ENCODE data around the gene FRAS1.

DNA sequence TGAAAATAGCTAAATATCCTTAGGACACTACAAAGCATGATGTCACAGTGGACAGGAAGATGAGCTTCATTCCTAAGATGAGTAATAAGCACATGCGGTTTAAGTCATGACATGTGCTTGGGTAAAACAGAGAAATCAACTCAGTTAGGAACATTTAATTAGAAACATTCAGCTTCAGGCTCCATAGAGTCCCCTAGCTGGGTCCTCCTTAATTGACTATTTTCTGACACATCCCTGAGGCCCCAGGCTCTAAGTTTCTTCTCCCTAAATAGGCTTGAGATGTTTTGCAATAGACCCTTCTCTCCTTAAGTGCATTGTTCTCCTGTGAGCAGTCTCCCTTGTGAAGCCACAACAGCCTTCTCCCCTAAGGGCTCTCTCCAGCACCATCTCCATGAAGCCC lies 424.1 kb downstream of the FRAS1 start:
- TF ChIP-seq CTCF (IDR thresholded peaks at IDR 0.05) (no peak), POLR2A (IDR thresholded peaks at IDR 0.05) (no peak)
